Measurements from ENCODE around the gene NECAB2.

DNA sequence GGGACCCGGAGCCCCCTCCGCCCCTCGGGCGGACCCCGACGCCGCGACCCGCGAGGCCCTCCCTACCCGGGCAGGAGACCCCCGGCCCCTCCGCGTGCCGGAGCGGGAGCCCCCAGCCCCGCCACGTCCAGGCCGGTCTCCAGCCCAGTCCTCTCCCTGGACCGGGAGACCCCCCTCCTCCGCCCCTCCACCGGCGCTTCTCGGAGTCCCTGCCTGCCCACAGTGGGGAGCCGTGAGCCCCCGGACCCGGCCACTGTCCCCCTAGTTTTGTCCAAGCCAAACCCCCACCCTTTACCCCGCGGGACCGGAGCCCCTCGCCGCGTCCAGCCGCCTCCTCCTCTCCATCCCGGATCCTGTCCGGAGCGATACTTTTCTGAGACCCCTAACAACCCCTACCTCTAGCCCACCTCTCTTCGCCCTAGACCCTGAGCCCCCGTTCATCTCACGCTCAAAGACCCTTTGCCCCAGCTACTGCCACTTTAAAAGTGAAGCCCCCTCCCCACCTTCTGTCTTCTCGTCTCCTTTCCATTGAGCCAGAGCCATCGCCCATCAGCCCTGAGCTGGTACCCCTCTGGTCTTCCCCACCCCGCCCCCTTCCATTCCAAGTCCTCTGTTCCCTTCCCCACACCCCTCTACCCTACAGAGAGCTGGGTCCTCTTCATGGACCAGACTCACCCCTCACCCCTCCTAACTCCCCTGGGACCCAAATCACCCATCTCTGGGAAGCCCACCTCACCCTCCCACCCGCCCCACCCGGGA lies 1.0 kb downstream of the NECAB2 start:
- TF ChIP-seq, protein P1, sequence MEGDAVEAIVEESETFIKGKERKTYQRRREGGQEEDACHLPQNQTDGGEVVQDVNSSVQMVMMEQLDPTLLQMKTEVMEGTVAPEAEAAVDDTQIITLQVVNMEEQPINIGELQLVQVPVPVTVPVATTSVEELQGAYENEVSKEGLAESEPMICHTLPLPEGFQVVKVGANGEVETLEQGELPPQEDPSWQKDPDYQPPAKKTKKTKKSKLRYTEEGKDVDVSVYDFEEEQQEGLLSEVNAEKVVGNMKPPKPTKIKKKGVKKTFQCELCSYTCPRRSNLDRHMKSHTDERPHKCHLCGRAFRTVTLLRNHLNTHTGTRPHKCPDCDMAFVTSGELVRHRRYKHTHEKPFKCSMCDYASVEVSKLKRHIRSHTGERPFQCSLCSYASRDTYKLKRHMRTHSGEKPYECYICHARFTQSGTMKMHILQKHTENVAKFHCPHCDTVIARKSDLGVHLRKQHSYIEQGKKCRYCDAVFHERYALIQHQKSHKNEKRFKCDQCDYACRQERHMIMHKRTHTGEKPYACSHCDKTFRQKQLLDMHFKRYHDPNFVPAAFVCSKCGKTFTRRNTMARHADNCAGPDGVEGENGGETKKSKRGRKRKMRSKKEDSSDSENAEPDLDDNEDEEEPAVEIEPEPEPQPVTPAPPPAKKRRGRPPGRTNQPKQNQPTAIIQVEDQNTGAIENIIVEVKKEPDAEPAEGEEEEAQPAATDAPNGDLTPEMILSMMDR (IDR thresholded peaks at IDR 0.05), result no peak
- no peak for TF ChIP-seq POLR2A (IDR thresholded peaks at IDR 0.05)
- TF ChIP-seq POLR2AphosphoS5 (IDR thresholded peaks at IDR 0.05), result no peak
- TF ChIP-seq EP300 (IDR thresholded peaks at IDR 0.05), result no peak
